B cell (primary cell): ENCODE results near the gene CHRM4. TPM values are rescaled to one million over a fixed set of nuclear protein-coding genes. Genes with fewer than 3 reads are reported as not detected.

Source experiments
- ATAC-seq: fragments of 200-7000 bp; cut with Tn5 transposase; one replicate; pipeline ENCODE4 v1.10.0; 2021; ENCODE audit warnings: low read depth, mild to moderate bottlenecking, moderate number of reproducible peaks, moderate library complexity
- CTCF ChIA-PET: fragments of 350-600 bp; sonication (Branson Sonifier 250); formaldehyde crosslinking; loops from one replicate; lab custom pipeline; 2021; ENCODE audit warnings: antibody characterized with exemption, inconsistent platforms; lab: Charles Lee
- POLR2A ChIA-PET: fragments of 350-600 bp; sonication (Branson Sonifier 250); formaldehyde crosslinking; loops from one replicate; lab custom pipeline; 2021; ENCODE audit warnings: antibody characterized with exemption; lab: Charles Lee
- DNase-seq: peaks from one replicate; pipeline ENCODE4 v3.0.0; 2013
- H2AFZ ChIP-seq: 2 replicates; pipeline ENCODE4 v1.6.1; 2012; ENCODE audit warnings: mild to moderate bottlenecking, low read depth, low read length; ENCODE audit not compliant: insufficient read depth, poor library complexity, severe bottlenecking
- H3K27ac ChIP-seq, 2 donors: 1 replicate in 1 of 2; 2 replicates in 1 of 2; pipeline ENCODE4 v1.5.1; 2012 to 2013; ENCODE audit warnings: low read length in 2 of 2, mild to moderate bottlenecking in 2 of 2, moderate library complexity in 1 of 2
- H3K27me3 ChIP-seq, 4 experiments: fragments of 200-600 bp in 1 of 4; sonication (generic) in 1 of 4; replicated peaks in 1 of 4; 1 replicate in 2 of 4; 2 replicates in 2 of 4; pipeline versions ENCODE4 v1.6.1 to v1.7.0; 2013 to 2016; ENCODE audit warnings: low read length in 3 of 4, mild to moderate bottlenecking in 2 of 4, mixed read lengths in 1 of 4, moderate library complexity in 1 of 4; ENCODE audit not compliant: insufficient read depth in 4 of 4, control insufficient read depth in 3 of 4; ENCODE audit errors: control extremely low read depth in 1 of 4
- H3K36me3 ChIP-seq, 2 experiments: replicated peaks in 1 of 2; 1 replicate in 1 of 2; 2 replicates in 1 of 2; pipeline versions ENCODE4 v1.6.1 to v1.7.1; 2013; ENCODE audit warnings: low read length in 1 of 2; ENCODE audit not compliant: insufficient read depth in 2 of 2, control insufficient read depth in 1 of 2; ENCODE audit errors: control extremely low read depth in 1 of 2, extremely low read depth in 1 of 2
- H3K4me1 ChIP-seq, 2 donors: fragments of 200-600 bp in 1 of 2; sonication (generic) in 1 of 2; 1 replicate in 1 of 2; 2 replicates in 1 of 2; pipeline versions ENCODE4 v1.5.1 to v1.6.1; 2013 to 2017; ENCODE audit warnings: low read length in 2 of 2; ENCODE audit not compliant: control insufficient read depth in 2 of 2, insufficient read depth in 2 of 2
- H3K4me2 ChIP-seq: replicated peaks from 2 replicates; pipeline ENCODE3; 2012; ENCODE audit warnings: mild to moderate bottlenecking, low read depth, low read length; ENCODE audit not compliant: poor library complexity, severe bottlenecking
- H3K4me3 ChIP-seq, 5 experiments: fragments of 200-600 bp in 1 of 5; sonication (generic) in 1 of 5; 1 replicate in 3 of 5; 2 replicates in 2 of 5; pipeline versions ENCODE4 v1.5.1 to v1.7.0; 2011 to 2016; ENCODE audit warnings: low read length in 4 of 5, mild to moderate bottlenecking in 4 of 5, low read depth in 2 of 5, control low read depth in 1 of 5, moderate library complexity in 1 of 5; ENCODE audit not compliant: insufficient read depth in 1 of 5; ENCODE audit errors: control extremely low read depth in 1 of 5, extremely low read depth in 1 of 5
- H3K79me2 ChIP-seq: fragments of 200-600 bp; sonication (generic); one replicate; pipeline ENCODE4 v1.6.0; 2016; ENCODE audit warnings: low read length; ENCODE audit not compliant: control insufficient read depth, insufficient read depth
- H3K9ac ChIP-seq: fragments of 200-600 bp; sonication (generic); 2 replicates; pipeline ENCODE4 v1.6.1; 2017; ENCODE audit warnings: mild to moderate bottlenecking, low read length, moderate library complexity
- H3K9me3 ChIP-seq, 3 donors: one replicate each; pipeline versions ENCODE4 v1.6.1 to v1.7.1; 2013; ENCODE audit warnings: low read length in 2 of 3; ENCODE audit not compliant: control insufficient read depth in 2 of 3, insufficient read depth in 1 of 3; ENCODE audit errors: control extremely low read depth in 1 of 3
- H4K20me1 ChIP-seq: 2 replicates; pipeline ENCODE4 v1.6.0; 2012; ENCODE audit warnings: mild to moderate bottlenecking, low read length; ENCODE audit not compliant: insufficient read depth, control insufficient read depth, poor library complexity, severe bottlenecking
- H3K27ac Mint-ChIP-seq: one replicate; pipeline ENCODE4 v1.8.0; 2021; ENCODE audit warnings: mixed read lengths
- H3K27me3 Mint-ChIP-seq: one replicate; pipeline ENCODE4 v1.8.0; 2021; ENCODE audit warnings: mixed read lengths
- H3K4me1 Mint-ChIP-seq: one replicate; pipeline ENCODE4 v1.8.0; 2021; ENCODE audit warnings: mixed read lengths
- H3K4me3 Mint-ChIP-seq: one replicate; pipeline ENCODE4 v1.8.0; 2021; ENCODE audit warnings: mixed read lengths
- H3K9me3 Mint-ChIP-seq: one replicate; pipeline ENCODE4 v1.8.0; 2022; ENCODE audit warnings: mixed read lengths; ENCODE audit not compliant: insufficient read depth
- CTCF ChIP-seq: fragments of 200-600 bp; IDR thresholded peaks from one replicate; pipeline ENCODE4 v1.8.0; 2022; ENCODE audit warnings: antibody characterized with exemption, mild to moderate bottlenecking
- EZH2 ChIP-seq: IDR thresholded peaks from 2 replicates; pipeline ENCODE4 v1.6.1; 2012; ENCODE audit warnings: borderline replicate concordance, low read depth, mild to moderate bottlenecking, moderate library complexity, low read length; ENCODE audit not compliant: insufficient read depth, poor library complexity, severe bottlenecking
- WGBS: methylation state at CpG from one replicate; pipeline ENCODE4 v1.1.5; 2013; ENCODE audit warnings: missing lambda C conversion rate; ENCODE audit not compliant: insufficient coverage; 5-methylcytosine and 5-hydroxymethylcytosine counted together
- intact Hi-C: fragments of 100-400 bp; cut with micrococcal nuclease; formaldehyde crosslinking; loops from one replicate; pipeline ENCODE4 v1.10.0; 2022
- polyA plus RNA-seq: library from polyadenylated mRNA; depleted of rRNA; stranded (reverse); fragments of >200 nt; gene quantifications from 2 replicates; pipeline ENCODE4 v1.2.3, GENCODE V29; 2012
- total RNA-seq, 2 donors: library from RNA; stranded (reverse); fragments of 120-200 nt in 1 of 2; gene quantifications; 1 replicate in 1 of 2; 2 replicates in 1 of 2; pipeline versions ENCODE4 v1.2.3 to v1.2.4, GENCODE V29; 2013 to 2022

The CHRM4 gene
- total and polyA plus RNA-seq, 2 donors (not counting 1 experiment from before 2014, with no cell fraction given): 0.49 to 1.4 TPM

DNA sequence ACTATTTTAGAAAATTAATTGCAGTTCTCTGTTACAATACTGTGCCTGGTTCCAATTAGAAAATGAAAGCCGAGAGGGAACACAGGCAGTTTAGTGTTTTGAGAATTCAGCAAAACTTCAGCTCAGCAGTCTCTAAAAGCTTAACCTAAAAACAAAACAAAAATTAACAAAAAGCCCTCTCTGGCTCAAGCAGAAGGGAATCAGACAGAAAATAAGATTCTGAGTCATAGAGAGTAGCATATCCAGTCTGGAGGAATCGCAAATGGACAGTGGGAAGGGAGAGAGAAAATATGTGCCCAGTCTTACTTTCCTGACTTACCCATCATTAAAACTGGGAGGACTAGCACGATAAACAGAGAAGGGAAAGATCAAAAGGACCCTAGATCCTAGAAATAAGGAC, 38.1 kb upstream of the CHRM4 start:
- H3K36me3 ChIP-seq: peaks cover 0 to 50% of the 10 kb centered on the region in 2 experiments
- no peaks in the 10 kb centered on the region for H3K4me1 Mint-ChIP-seq

DNA sequence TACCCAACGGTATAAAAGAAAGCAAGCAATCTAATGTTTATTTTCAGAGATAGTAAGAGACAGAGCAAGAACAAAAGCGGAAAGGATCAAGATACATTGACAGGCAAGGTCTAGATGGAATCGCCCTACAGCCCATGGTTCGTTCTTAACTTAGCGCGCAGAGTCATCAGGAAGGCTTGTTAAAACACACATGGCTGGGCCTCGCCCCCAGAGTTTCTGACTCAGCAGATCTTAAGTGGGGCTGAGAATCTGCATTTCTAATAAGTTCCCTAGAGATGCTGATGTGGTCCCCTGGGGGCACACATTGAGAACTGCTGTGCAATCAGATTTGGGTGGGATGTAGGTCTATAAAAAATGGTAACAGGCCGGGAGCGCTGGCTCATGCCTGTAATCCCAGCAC, 35.8 kb upstream of the CHRM4 start:
- WGBS: 95% methylated on average over 9 of the region's 9 CpGs
- peaks cover 0 to 40% of the 10 kb centered on the region in 2 experiments for H3K36me3 ChIP-seq
- no peak overlapping the region for H3K4me3 ChIP-seq
- Mint-ChIP-seq H3K4me1 (no peaks in the 10 kb centered on the region), H3K27ac (no peak overlapping the region), H3K27me3 (no peaks in the 10 kb centered on the region), H3K4me3 (no peak overlapping the region), H3K9me3 (no peaks in the 10 kb centered on the region)
- no peak for ATAC-seq
- ChIA-PET POLR2A (no interaction called here), CTCF (no interaction called here)
- TF ChIP-seq CTCF (no peak), EZH2 (no peak)
- DNase-seq: no peak
- no peaks in the 10 kb centered on the region for H3K9me3 ChIP-seq
- H3K4me2 ChIP-seq: no peak overlapping the region
- H3K27ac ChIP-seq: no peak overlapping the region
- no peaks in the 10 kb centered on the region for H3K27me3 ChIP-seq
- H3K4me1 ChIP-seq: no peaks in the 10 kb centered on the region
- H4K20me1 ChIP-seq: peaks cover 4% of the 10 kb centered on the region
- intact Hi-C loops: no loop called here
- H3K9ac ChIP-seq: no peak overlapping the region
- no peaks in the 10 kb centered on the region for H3K79me2 ChIP-seq
- no peak overlapping the region for H2AFZ ChIP-seq

More for the DNA sequence above, 38.1 kb upstream of the CHRM4 start:
- TF ChIP-seq CTCF (no peak), EZH2 (no peak)
- no peak overlapping the region for H3K27ac Mint-ChIP-seq
- intact Hi-C loops: no loop called here
- no peaks in the 10 kb centered on the region for H3K9me3 Mint-ChIP-seq
- Histone ChIP-seq H3K9ac (no peak overlapping the region), H3K4me1 (no peaks in the 10 kb centered on the region), H3K79me2 (no peaks in the 10 kb centered on the region), H3K4me2 (no peak overlapping the region), H3K27ac (no peak overlapping the region), H3K4me3 (no peak overlapping the region), H3K27me3 (no peaks in the 10 kb centered on the region), H2AFZ (no peak overlapping the region), H4K20me1 (peaks cover 5% of the 10 kb centered on the region), H3K9me3 (no peaks in the 10 kb centered on the region)
- ChIA-PET POLR2A (no interaction called here), CTCF (no interaction called here)
- H3K4me3 Mint-ChIP-seq: no peak overlapping the region
- DNase-seq (no peak), ATAC-seq (no peak)
- no peaks in the 10 kb centered on the region for H3K27me3 Mint-ChIP-seq
- no CpG with 5 or more reads among the region's 3 CpGs for WGBS
